HG03457 (cell line): Measurements from ENCODE around the gene MX2.

ENCODE experiments used
- ATAC-seq: cut with Tn5 transposase; IDR thresholded peaks from one replicate; pipeline ENCODE4 v1.9.1; 2021; ENCODE audit warnings: moderate number of reproducible peaks; ENCODE audit not compliant: unreplicated experiment

The MX2 gene

DNA sequence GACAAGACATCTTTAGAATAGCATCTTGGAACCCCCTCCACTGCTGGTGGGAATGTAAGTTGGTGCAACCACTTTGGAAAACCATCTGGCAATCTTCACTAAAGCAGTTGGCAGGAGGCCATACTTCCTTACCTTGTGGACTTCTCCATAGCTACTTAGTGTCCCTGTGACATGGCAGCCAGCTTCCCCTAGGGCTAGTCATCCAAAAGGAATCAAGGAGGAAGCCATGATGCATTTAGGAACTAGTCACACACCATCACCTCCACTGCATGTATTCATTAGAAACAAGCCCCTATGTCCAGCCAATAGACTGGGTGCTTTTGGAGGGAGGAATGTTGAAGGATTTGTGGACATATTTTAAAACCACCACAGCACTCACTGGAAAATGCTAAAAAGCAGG lies 19.9 kb downstream of the MX2 start:
- no peak for ATAC-seq

DNA sequence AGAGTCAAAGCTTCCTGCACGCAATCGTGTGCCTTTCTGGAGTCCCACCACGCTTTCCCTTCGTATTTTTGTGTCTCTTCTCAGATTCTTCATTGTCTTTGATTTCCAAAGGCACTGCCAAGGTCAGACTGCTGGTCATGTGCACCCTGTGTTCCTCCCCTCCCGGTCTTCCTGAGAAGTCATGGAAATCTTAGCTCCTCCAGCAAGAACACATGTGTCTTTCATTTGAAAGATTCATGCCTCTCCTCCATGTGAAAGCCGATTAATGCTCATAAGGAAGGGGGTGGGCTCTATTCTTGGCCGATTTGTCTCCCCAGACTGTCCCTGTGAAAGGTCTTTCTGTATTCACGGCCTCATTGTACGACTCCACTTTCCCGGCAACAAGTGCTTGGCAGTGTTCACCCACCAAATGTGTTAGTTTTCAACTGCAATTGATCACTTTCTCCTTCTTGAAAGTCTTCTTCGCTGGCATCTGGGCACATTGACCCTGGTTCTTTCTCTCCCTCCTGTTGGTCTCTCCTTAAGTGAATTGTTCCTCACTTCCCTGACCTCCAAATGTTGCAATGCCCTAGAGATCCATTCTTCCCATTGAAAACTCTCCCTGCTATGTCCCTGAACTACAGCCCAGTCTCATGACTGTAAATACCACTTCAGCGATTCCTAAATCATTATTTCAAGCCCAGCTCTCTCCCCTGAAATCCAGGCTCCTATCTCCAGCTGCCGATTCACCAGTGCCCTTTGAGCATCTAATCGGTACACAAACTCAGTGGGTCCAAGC lies 25.4 kb downstream of the MX2 start:
- ATAC-seq: no peak

DNA sequence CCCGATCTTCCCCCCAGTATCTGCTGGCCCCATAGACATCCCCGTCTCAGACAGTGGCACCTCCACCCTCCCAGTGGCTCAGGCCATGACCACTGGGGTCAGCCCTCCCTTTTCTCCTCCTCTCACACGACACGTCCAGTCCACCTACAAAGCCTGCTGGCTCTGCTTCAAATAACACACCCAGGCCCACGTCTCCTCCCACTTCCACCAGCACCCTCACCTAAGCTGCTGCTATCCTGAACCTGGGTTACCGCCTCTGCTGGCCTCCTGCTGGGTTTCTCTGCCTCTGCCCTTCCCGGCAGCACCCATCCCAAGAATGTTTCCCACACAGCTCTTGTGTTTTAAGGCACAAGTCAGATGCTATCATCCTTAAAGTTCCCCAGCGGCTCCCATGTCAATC lies 26.0 kb downstream of the MX2 start:
- no peak for ATAC-seq

DNA sequence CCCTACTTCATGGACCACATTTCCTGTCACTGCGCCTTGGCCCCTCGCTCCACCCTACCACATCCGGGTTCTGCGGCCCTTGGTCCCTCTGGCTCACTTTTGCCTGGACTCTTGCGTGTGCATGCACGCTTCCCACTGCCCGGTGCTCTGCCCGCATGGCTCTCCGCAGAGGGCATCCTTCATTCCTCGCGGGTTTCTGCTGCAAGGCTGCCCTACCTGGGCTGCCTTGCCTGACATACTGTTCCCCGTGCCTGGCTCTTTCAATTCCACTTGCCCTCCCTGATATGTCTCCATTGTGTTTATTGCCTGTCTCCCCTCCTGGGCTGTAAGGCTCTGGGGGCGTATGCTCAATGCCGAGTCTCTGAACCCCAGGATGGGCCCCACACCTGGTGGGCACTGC lies 26.4 kb downstream of the MX2 start:
- no peak for ATAC-seq

DNA sequence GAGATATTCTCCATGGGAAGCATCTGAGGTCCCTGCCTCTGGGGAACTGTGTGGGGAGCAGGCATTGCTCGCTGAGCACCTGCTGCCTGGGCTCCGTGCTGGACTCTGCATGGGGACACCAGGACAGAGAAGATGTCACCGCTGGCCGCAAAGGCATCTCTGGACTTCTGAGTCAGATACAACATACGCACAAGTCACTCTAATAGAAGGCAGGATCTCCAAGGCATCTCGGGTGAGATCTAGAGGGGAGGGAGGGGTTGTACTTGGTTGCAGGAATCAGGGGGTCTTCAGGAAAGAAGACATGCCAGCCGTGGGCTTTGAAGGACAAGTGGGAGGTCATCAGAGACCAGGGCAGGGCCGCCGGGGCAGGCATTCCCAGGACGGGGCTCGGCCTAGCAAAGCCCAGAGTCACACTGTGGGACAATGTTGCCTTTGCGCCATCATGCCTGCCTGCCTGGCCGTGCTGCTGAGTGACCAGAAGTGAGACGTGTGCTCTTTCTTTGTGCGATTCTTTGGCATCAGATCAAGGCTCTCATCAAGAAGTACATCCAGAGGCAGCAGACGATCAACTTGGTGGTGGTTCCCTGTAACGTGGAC lies 28.3 kb downstream of the MX2 start:
- ATAC-seq: no peak

DNA sequence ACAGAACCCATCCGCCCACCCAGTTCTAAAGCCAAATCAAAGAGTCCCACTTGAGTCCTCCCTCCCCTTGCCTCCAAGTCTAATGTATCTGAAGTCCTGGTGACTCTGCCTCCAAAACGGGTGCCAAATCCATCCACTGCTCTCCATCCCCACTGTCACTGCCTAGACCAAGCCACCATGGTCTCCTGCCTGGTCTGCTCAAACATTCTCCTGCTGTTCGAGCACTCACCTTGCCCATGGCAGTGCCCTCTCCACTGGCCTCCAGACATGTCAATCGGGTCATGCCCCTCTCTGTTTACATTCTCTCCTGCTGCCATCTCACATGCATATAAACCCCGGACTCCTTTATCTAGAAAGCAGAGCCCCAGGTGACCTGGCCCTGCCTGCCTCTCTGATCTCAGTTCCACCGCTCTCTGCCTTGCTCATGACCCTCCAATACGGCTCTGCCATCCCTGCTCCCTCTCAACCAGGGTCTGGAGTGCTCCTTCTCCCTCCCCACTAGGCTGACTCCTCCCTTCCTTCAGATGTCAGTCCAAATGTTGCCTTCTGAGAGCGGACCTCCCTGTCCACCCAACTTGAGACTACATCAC lies 32.1 kb downstream of the MX2 start:
- ATAC-seq: no peak

DNA sequence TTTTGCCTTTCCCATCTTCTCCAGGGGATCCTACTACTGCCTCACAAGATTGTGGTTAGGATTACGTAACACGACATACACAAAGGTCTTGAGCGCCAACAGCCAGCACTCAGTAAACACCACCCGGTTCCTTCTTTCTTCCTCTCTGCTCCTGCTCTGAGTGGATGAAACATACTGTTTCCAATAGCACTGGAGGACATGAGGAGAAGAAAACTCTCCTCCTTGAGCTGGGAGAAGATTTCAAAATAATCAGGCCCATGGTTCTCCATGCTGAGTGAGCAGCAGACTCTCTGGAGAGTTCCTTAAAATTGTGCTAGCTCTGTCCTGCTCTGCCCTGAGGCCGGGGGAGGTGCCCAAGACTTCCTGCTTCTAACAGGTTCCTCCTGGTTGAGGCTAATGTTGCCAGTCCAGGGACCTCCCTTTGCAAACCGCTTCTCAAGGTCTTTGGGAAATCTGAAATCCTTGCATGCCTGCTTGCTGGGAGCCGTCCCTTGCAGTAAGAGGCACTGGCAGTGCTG lies 34.8 kb downstream of the MX2 start:
- no peak for ATAC-seq

DNA sequence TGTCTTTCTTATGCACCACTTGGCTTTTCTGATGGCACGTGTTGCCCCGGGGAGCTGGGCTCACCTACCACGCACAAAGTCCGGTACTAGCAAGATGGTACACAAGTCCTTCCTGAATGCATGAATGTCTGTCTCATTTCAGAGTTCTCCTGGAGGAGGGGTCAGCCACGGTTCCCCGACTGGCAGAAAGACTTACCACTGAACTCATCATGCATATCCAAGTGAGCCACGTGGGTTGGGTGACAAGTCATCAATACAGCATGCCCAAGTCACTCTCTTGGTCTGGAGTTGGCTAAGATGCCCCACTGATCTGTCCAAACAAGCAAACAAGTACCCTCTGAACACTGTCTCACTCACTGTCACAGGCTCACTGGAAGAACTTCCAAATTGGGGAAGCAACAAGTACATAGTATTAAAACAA lies 35.7 kb downstream of the MX2 start:
- ATAC-seq: no peak

DNA sequence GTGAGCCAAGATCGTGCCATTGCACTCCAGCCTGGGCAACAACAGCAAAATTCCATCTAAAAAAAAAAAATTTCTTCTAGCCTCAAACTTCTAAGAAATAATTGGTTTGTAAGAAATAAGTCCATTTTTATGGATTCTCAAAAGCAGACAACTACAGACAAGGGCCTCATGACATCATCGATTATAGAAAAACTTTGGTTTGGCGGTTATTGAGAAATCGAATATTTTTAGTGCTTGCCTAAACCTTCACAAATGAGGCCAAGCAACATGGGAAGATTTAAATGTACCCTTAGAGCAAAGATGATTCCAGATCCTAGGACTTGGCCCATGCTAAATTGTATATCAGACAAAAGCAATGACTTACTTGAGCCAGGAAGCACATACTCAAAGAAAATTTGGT lies 36.4 kb downstream of the MX2 start:
- no peak for ATAC-seq

DNA sequence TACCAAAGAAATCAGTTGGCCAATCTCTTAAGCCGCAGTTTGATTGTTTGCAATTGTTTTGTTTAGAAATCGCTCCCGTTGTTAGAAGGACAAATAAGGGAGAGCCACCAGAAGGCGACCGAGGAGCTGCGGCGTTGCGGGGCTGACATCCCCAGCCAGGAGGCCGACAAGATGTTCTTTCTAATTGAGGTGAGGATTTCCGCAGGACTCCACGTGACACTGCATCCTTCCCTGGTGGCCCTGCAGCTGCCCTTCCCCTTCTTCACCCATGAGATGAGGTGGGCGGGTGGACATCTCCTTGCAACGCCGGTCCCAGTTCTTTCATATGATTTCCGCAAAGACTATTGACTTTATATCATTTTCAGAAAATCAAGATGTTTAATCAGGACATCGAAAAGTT lies 37.0 kb downstream of the MX2 start:
- no peak for ATAC-seq

DNA sequence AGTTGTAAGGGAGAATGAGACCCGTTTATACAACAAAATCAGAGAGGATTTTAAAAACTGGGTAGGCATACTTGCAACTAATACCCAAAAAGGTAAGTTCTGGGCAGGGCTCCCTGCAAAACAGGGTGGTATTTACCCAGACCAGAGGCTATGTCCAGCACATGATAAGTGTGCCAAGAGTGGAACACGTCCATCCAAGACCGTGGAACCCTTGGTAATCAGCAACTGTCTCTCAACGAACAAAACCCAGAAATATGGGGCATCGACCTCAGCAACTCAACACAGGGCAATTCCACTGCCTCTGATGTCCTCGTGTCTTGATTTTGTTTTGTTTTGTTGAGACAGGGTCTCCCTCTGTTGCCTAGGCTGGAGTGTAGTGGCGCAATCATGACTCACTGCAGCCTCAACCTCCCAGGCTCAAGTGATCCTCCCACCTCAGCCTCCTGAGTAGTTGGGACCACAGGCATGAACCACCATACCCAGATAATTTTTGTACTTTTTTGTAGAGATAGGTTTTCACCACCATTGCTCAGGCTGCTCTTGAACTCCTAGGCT lies 37.5 kb downstream of the MX2 start:
- ATAC-seq: no peak

DNA sequence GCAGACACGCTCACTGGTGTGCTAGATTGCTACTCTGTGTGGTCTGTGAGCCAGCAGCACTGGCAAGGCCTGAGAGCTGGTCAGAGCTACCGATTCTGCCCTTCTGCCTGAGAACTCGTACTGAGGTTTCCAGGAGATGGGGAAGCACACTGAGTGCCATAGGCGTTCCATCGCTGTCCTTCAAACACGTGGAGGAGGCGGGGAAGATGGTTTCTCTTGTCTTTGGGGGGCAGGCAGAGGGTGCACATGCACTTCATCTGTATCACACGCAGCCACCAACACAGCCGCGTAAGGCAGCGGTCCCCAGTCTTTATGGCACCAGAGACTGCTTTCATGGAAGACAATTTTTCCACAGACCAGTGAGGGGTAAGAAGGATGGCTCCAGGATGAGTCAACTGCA lies 40.4 kb downstream of the MX2 start:
- ATAC-seq: no peak

DNA sequence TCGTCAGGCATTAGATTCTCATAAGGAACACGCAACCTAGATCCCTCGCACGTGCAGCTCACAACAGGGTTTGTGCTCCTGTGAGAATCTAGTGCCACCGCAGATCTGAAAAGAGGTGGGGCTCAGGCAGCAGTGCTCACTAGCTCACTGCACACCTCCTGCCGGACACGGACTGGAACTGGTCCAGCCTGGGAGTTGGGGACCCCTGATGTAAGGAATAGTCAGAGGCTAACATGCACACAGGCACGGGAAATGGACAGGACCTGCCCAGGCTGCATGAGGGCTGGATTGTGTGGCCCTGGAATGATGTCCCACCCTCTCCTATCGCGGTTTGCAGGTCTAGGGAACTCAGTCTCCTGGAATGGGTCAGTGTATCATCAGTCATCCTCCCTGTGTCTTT lies 41.0 kb downstream of the MX2 start:
- ATAC-seq: no peak

DNA sequence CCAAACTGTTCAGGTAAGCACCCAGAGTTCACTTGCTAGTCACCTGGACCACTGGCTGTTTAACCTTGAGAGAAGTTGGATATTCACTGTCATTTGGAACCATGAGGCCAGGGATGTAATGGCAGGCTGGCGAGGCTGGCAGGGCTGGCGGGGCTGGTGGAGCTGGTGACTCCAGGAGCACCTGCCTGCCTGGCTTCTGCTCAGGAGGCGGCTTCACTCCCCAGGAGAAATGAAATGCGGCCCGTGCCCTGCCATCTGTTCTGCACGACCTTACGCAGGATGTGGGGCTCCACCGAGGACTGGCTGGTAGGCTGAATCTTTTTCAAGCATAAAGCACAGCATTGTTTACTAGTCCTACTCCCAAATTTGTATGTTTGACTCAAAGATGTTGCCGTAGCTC lies 41.5 kb downstream of the MX2 start:
- no peak for ATAC-seq

DNA sequence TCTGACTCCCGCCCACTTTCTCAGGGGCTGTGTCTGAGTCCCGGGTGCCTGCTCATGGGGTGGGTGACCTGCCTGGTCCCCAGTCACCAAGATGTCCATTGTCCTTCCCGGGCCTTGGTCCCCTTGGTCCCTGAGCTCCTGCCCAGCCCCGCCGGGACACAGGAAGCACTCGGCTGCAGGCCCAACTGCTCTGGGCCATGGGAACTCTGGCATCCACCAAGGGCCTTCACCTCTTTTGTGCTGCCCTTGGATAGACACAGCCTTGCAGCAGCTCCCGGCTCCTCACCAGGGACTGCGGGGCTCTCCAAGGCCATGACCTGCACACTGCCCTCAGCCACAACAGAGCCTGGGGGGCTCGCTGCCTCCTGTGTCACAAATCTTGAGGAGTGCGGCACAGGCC lies 42.1 kb downstream of the MX2 start:
- ATAC-seq: no peak

DNA sequence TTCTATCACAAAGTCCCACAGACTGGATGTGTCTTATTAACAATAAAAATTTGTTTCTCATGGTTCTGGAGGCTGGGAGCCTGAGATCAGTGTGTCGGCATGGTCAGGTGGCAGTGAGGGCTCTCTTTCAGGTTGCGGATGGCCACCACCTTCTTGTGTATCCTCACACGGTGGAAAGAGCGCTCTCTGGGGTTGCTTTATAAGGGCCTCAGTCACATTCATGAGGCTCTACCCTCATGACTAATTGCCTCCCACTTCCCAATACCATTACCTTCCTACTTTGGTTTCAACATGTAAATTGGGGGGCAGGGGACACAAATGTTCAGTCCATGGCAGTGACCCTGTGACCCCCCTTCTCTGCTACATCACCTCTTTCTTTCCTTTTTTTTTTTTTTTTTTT lies 43.5 kb downstream of the MX2 start:
- ATAC-seq: no peak

DNA sequence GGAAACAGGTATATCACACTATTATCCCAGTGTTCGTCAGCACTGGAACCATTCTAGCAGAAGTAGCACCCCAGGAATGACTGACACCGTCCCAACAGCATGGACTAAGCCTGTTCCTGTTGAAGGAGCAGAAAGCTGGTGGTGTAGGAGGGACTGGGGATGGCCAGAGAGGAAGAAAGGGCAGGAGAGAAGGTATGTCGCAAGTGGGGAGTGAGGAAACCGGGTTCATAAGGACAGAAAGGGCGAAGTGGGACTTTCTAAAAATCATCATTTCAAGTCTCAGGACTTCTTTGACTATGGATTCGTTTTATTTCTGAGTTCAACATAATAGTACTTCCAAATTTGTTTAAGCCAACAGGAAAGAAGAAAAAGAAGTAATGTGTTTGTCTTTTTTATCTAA lies 44.5 kb downstream of the MX2 start:
- ATAC-seq: no peak

DNA sequence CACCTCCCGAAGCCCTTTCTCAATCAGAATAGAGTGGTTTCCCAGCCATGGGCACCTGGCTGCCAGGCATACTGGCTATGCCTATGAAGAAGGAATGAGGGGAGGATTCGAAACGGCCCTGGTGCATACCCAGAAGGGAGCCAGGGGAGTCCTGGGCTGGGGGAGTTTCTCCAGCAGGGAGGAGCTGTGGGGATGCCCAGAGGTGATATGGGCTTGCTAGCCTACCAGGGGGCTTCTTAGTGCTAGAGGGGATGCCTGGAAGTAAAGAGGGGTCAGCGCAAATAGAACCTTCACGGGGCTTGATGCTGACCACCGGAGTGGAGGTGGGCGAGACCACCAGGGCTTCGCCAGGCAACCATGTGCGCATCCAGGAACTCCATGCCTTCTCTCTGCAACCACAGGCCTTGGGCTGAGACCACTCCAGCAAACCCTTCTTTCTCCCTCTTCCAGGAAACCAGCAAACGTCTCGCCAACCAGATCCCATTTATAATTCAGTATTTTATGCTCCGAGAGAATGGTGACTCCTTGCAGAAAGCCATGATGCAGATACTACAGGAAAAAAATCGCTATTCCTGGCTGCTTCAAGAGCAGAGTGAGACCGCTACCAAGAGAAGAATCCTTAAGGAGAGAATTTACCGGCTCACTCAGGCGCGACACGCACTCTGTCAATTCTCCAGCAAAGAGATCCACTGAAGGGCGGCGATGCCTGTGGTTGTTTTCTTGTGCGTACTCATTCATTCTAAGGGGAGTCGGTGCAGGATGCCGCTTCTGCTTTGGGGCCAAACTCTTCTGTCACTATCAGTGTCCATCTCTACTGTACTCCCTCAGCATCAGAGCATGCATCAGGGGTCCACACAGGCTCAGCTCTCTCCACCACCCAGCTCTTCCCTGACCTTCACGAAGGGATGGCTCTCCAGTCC lies 46.0 kb downstream of the MX2 start:
- no peak for ATAC-seq

DNA sequence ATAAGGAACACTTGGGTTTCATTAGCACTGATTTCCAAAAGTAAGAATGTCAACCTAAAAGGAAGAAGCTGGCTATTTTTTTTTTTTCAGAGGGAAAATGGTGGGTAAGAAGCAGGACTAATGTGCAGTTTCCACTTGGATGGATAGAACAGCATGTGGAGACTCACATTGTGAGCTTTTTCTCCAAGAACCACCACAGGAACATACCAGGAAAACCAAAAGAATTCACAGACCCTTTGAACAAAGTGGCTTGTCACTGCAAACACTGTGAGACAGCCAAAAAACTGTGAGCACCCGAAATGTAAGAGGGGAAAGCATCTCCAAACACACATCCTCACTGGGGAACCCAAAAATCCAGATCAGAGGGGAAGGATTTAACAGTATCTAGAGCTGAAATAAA lies 48.5 kb downstream of the MX2 start:
- ATAC-seq: no peak

DNA sequence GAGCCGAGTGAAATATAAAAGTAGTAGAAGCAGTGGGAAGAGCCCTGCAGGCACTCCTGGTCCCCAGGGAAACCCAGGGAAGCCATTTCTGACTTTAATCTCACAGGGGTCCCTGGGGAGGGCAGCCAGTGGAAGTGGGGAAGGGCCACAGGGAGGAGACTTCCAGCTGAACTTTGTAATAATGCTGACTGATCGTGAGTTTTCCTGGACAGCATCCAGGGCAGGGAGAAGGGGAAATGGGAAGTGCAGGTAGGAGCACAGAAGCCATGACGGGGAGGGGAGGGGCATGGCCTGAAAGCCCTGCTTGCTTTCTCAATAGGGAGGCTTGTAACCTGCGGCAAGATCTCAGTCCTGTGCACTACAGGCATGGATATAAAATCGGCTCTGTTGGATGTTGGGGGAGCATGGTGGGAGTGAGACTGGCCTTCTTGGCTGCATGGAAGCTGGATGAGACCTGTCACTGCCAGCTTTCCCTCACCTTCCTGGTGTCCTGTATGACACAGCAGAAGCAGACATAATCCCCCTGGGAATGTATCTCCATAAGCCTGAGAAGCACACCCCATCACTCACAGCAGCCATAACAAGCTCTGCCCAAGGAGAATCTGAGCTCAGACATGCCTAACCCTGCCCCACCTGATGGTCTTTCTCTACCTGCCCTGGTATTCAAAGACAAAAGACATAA lies 49.1 kb downstream of the MX2 start:
- ATAC-seq: no peak
